ENCODE data around the gene HECTD4. TPM values are rescaled to one million over a fixed set of nuclear protein-coding genes. Genes with fewer than 3 reads are reported as not detected.
"Not testable (repeated sequence)": the region's sequence is repeated elsewhere in the genome, so short reads cannot be mapped to it uniquely, and the experiment has no call there.

HECTD4 gene
- total RNA-seq, 1 donor from 2014 or later, result 10.4 TPM

DNA sequence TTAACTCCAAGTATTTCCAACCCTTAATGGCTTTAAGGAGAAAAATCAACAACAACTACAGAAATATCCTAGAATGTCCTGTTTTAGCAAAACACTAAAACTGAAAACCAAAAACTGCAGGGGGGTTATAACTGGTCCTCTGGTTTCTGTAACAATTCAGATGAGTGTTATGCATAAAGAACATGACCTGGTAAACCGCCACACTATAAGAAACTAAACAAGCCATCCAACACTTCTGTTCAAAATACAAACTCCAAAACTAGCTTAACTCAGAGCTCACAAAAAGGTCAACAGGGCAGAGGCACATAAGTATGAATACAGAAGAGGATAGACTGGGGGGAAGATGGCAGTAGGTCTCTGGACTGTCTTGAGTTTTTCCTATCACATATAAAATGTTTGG lies 38.0 kb downstream of the HECTD4 start:
- DNase-seq (ENCODE audit: low read depth), result no peak
- H3K4me3 ChIP-seq (ENCODE audit: low read depth, low read length), result no peak overlapping the region
- TF ChIP-seq, protein P1, sequence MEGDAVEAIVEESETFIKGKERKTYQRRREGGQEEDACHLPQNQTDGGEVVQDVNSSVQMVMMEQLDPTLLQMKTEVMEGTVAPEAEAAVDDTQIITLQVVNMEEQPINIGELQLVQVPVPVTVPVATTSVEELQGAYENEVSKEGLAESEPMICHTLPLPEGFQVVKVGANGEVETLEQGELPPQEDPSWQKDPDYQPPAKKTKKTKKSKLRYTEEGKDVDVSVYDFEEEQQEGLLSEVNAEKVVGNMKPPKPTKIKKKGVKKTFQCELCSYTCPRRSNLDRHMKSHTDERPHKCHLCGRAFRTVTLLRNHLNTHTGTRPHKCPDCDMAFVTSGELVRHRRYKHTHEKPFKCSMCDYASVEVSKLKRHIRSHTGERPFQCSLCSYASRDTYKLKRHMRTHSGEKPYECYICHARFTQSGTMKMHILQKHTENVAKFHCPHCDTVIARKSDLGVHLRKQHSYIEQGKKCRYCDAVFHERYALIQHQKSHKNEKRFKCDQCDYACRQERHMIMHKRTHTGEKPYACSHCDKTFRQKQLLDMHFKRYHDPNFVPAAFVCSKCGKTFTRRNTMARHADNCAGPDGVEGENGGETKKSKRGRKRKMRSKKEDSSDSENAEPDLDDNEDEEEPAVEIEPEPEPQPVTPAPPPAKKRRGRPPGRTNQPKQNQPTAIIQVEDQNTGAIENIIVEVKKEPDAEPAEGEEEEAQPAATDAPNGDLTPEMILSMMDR (conservative IDR thresholded peaks at IDR 0.05; ENCODE audit: low read depth, low read length), result no peak

DNA sequence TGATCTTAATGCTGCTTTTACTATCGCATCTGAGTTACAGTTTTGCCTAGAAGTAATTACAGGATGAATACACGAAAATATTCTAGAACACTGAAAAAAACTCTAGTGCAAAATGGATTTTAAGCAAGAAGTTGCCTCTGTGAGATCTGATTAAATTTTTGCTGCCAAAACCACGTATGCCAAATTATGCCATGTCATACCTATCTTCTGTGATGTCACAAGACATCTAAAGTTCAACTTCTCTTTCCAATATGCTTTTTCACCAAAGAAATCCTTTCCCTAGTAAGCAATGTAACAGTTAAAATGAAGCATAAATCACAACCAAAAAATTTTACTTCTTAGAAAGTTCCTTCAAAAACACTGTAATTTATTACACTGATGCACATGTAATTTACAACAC lies 39.6 kb downstream of the HECTD4 start:
- DNase-seq (ENCODE audit: low read depth), result no peak
- TF ChIP-seq, protein P1 (conservative IDR thresholded peaks at IDR 0.05; ENCODE audit: low read depth, low read length), result no peak
- no peak overlapping the region for H3K4me3 ChIP-seq (ENCODE audit: low read depth, low read length)

- TF ChIP-seq, protein P1 (conservative IDR thresholded peaks at IDR 0.05; ENCODE audit: low read depth, low read length), result no peak
- H3K4me3 ChIP-seq (ENCODE audit: low read depth, low read length), result no peak overlapping the region
- no peak for DNase-seq (ENCODE audit: low read depth)
These were observed 41.0 kb downstream of the HECTD4 start for GRCh38 chr12:112341046-112341825.

- TF ChIP-seq, protein P1 (conservative IDR thresholded peaks at IDR 0.05; ENCODE audit: low read depth, low read length), result no peak
- no peak overlapping the region for H3K4me3 ChIP-seq (ENCODE audit: low read depth, low read length)
- DNase-seq (ENCODE audit: low read depth), result no peak
These were observed 42.0 kb downstream of the HECTD4 start for GRCh38 chr12:112340230-112340629.

GRCh38 chr12:112334999-112335398 lies 47.2 kb downstream of the HECTD4 start:
- not testable (repeated sequence) for H3K4me3 ChIP-seq (ENCODE audit: low read depth, low read length); DNase-seq (ENCODE audit: low read depth)

- no peak overlapping the region for H3K4me3 ChIP-seq (ENCODE audit: low read depth, low read length)
- no peak for DNase-seq (ENCODE audit: low read depth)
- TF ChIP-seq, protein P1 (conservative IDR thresholded peaks at IDR 0.05; ENCODE audit: low read depth, low read length), result no peak
These were observed 49.2 kb downstream of the HECTD4 start for GRCh38 chr12:112333019-112333418.

DNA sequence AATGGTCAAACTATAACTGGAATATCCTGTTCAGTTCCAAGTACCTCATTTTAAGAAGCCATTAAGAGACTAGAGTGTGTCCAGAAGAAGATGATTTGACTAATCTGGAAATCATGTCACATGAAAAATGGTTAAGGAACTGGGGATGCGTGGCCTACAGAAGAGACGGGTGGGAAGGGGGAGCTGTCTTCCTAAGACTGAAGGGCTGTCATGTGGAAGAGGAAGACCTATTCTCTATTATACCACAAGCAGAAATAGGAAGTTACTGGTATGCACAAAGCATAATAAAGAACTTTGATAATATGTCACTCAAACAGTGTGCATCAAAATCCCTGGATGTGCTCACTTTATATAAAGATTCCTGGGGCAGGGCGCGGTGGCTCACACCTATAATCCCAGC lies 50.3 kb downstream of the HECTD4 start:
- TF ChIP-seq, protein P1 (conservative IDR thresholded peaks at IDR 0.05; ENCODE audit: low read depth, low read length), result no peak
- no peak for DNase-seq (ENCODE audit: low read depth)
- H3K4me3 ChIP-seq (ENCODE audit: low read depth, low read length), result no peak overlapping the region

Measured in epithelial cell of proximal tubule (primary cell).